GM13976 (cell line): ENCODE measurements around the gene PTPN1.

ENCODE experiments used
- DNase-seq: peaks from one replicate; pipeline ENCODE4 v3.0.0; 2012; ENCODE audit warnings: low spot score
- CTCF ChIP-seq: IDR thresholded peaks from 2 replicates; pipeline ENCODE4 v1.5.1; 2012; ENCODE audit warnings: borderline replicate concordance, mild to moderate bottlenecking; ENCODE audit not compliant: insufficient read depth; ENCODE audit errors: extremely low read depth, missing control alignments, control extremely low read depth
- in situ Hi-C: fragments of 300-500 bp; cut with MboI; formaldehyde crosslinking; loops from one replicate; pipeline ENCODE4 v1.12.0; 2022; ENCODE audit warnings: low sequenced_read_pairs, mixed read lengths, inconsistent platforms; ENCODE audit not compliant: unreplicated experiment

PTPN1 gene

GRCh38 chr20:50528804-50529351 lies 18.7 kb downstream of the PTPN1 start:
- TF ChIP-seq CTCF = no peak
- DNase-seq = no peak
- in situ Hi-C loops = no loop called here

GRCh38 chr20:50532221-50532620 lies 22.0 kb downstream of the PTPN1 start:
- no peak for TF ChIP-seq CTCF
- in situ Hi-C loops = no loop called here

GRCh38 chr20:50533061-50533460 lies 22.9 kb downstream of the PTPN1 start:
- no peak for TF ChIP-seq CTCF
- DNase-seq = no peak
- in situ Hi-C loops = no loop called here

More at GRCh38 chr20:50532221-50532620, 22.0 kb downstream of the PTPN1 start:
- no peak for DNase-seq

- in situ Hi-C loops = no loop called here
- no peak for TF ChIP-seq CTCF
- DNase-seq = no peak
These were observed 23.3 kb downstream of the PTPN1 start for GRCh38 chr20:50533464-50533863.

- in situ Hi-C loops = no loop called here
- no peak for TF ChIP-seq CTCF
- DNase-seq = no peak
These were observed 24.4 kb downstream of the PTPN1 start for GRCh38 chr20:50534567-50534966.

GRCh38 chr20:50535162-50535561 lies 25.0 kb downstream of the PTPN1 start:
- TF ChIP-seq CTCF = no peak
- in situ Hi-C loops = no loop called here
- no peak for DNase-seq
